MM.1S (cell line): ENCODE data around the gene SLC16A7.

ENCODE experiments used
- DNase-seq: peaks from one replicate; pipeline ENCODE4 v3.0.0-alpha.2; 2015
- H2AFZ ChIP-seq: fragments of 300-600 bp; sonication (generic); 2 replicates; pipeline ENCODE4 v1.6.0; 2016; ENCODE audit warnings: antibody characterized with exemption, low read length
- H3F3A ChIP-seq: fragments of 300-600 bp; sonication (generic); 2 replicates; pipeline ENCODE4 v1.6.1; 2016; ENCODE audit warnings: mild to moderate bottlenecking, antibody characterized with exemption, low read length, moderate library complexity, mixed read lengths; ENCODE audit not compliant: insufficient read depth
- H3K27ac ChIP-seq: fragments of 300-600 bp; sonication (generic); 2 replicates; pipeline ENCODE4 v1.5.1; 2016; ENCODE audit warnings: mild to moderate bottlenecking, low read length
- H3K27me3 ChIP-seq: fragments of 300-600 bp; sonication (generic); replicated peaks from 2 replicates; pipeline ENCODE4 v1.6.0; 2016; ENCODE audit warnings: low read length; ENCODE audit not compliant: insufficient read depth
- H3K36me3 ChIP-seq: fragments of 300-600 bp; sonication (generic); replicated peaks from 2 replicates; pipeline ENCODE4 v1.6.1; 2016; ENCODE audit warnings: mild to moderate bottlenecking, low read length, mixed read lengths; ENCODE audit not compliant: insufficient read depth
- H3K4me1 ChIP-seq: fragments of 300-600 bp; sonication (generic); 2 replicates; pipeline ENCODE4 v1.6.1; 2016; ENCODE audit warnings: low read length, mixed read lengths
- H3K4me2 ChIP-seq: fragments of 300-600 bp; sonication (generic); 2 replicates; pipeline ENCODE4 v1.6.0; 2016; ENCODE audit warnings: low read depth, low read length
- H3K4me3 ChIP-seq: fragments of 300-600 bp; sonication (generic); 2 replicates; pipeline ENCODE4 v1.5.1; 2016; ENCODE audit warnings: low read length, mixed read lengths
- H3K79me2 ChIP-seq: fragments of 300-600 bp; sonication (generic); 2 replicates; pipeline ENCODE4 v1.6.1; 2016; ENCODE audit warnings: mixed run types, low read length, mixed read lengths
- H3K9ac ChIP-seq: fragments of 300-600 bp; sonication (generic); 2 replicates; pipeline ENCODE4 v1.6.1; 2016; ENCODE audit warnings: low read length, mixed read lengths
- H3K9me2 ChIP-seq: fragments of 300-600 bp; sonication (generic); replicated peaks from 2 replicates; pipeline ENCODE4 v1.6.1; 2016; ENCODE audit warnings: mild to moderate bottlenecking, low read length, mixed read lengths; ENCODE audit not compliant: insufficient read depth
- H3K9me3 ChIP-seq: fragments of 300-600 bp; sonication (generic); replicated peaks from 2 replicates; pipeline ENCODE4 v1.6.1; 2016; ENCODE audit warnings: mild to moderate bottlenecking, low read length, mixed read lengths; ENCODE audit not compliant: insufficient read depth
- H4K20me1 ChIP-seq: fragments of 300-600 bp; sonication (generic); 2 replicates; pipeline ENCODE4 v1.6.1; 2016; ENCODE audit warnings: mild to moderate bottlenecking, low read length, moderate library complexity, mixed read lengths; ENCODE audit not compliant: insufficient read depth
- EZH2 ChIP-seq: fragments of 300-600 bp; sonication (generic); optimal IDR thresholded peaks from 2 replicates; pipeline ENCODE3; 2017; ENCODE audit warnings: low read depth, mild to moderate bottlenecking, antibody characterized with exemption, low read length, mixed read lengths
- EZH2phosphoT487 ChIP-seq: fragments of 300-600 bp; sonication (generic); IDR thresholded peaks from 2 replicates; pipeline ENCODE4 v1.6.1; 2018; ENCODE audit warnings: antibody characterized with exemption, low read length
- TF ChIP-seq, protein P1 (sequence below): fragments of 300-600 bp; sonication (generic); IDR thresholded peaks from 2 replicates; pipeline ENCODE4 v1.5.1; 2016; ENCODE audit warnings: antibody characterized with exemption, low read length, mixed read lengths

Gene SLC16A7

DNA sequence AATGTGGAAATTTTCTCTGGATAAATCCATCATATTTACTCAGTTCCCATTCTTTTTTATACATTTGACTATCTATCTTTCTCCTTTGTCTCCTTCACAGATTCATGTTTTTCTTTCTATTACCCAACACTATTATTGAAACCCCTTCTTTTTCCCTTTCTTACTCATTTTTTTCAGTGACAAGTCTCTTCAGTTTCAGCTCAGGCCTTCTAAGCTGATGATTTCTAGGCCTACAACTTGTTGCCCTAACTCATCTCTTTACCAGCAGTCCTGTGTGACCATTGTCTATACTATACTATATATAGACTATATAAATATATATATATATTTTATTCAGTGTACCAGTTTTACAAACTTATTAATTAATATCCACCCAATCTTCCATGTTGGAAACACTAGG is 31.8 kb downstream of the SLC16A7 start:
- Histone ChIP-seq H3K4me2 (no peak overlapping the region), H4K20me1 (no peaks in the 10 kb centered on the region), H3K4me3 (no peak overlapping the region), H3K27ac (no peak overlapping the region), H3K9me2 (no peaks in the 10 kb centered on the region), H3K27me3 (no peaks in the 10 kb centered on the region), H3K9ac (no peak overlapping the region), H3F3A (no peaks in the 10 kb centered on the region), H3K79me2 (no peaks in the 10 kb centered on the region), H3K4me1 (no peaks in the 10 kb centered on the region), H3K36me3 (no peaks in the 10 kb centered on the region), H3K9me3 (no peaks in the 10 kb centered on the region), H2AFZ (no peak overlapping the region)
- TF ChIP-seq EZH2 (no peak), EZH2phosphoT487 (no peak)
- TF ChIP-seq, protein P1, sequence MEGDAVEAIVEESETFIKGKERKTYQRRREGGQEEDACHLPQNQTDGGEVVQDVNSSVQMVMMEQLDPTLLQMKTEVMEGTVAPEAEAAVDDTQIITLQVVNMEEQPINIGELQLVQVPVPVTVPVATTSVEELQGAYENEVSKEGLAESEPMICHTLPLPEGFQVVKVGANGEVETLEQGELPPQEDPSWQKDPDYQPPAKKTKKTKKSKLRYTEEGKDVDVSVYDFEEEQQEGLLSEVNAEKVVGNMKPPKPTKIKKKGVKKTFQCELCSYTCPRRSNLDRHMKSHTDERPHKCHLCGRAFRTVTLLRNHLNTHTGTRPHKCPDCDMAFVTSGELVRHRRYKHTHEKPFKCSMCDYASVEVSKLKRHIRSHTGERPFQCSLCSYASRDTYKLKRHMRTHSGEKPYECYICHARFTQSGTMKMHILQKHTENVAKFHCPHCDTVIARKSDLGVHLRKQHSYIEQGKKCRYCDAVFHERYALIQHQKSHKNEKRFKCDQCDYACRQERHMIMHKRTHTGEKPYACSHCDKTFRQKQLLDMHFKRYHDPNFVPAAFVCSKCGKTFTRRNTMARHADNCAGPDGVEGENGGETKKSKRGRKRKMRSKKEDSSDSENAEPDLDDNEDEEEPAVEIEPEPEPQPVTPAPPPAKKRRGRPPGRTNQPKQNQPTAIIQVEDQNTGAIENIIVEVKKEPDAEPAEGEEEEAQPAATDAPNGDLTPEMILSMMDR = no peak
- DNase-seq = no peak

DNA sequence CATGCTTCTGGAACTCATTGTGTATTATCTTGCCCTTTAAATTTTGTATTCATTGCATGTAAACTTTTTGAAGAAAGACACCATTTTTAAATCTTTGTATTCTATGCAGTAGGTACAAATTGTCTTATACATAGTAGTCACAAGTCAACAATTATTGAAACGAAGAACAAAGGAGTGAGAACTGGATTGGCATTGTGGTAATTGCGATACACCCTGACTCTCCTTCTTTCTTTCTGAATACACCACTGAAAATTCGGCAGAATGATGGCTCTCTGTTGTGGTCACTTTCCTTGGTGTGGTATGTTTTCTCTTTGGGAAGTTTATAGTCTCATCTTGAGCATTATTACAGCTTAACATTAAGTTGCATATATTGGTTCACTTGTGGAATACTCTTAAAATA is 34.1 kb downstream of the SLC16A7 start:
- no peaks in the 10 kb centered on the region for H3K79me2 ChIP-seq

DNA sequence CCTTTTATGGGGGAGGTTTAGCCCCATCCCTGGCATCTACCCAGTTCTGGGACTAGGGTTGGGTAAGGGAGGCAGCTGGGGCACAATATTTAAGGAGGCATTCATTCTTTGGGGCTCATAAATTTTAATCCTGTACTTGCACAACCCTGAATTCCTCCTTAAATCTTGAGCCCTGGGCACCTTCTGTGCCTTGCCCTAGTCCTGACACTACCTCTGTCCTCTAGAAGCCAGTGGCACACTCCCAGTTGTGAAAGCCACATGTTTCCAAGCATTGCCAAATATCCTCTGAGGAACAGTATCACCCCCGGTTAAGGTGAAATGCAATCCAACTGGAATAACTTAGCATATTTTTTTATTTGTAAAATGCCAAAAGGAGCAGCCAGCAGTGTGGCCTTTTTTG is 36.6 kb downstream of the SLC16A7 start:
- H3K4me3 ChIP-seq = no peak overlapping the region
- DNase-seq = no peak
- no peak overlapping the region for H3K4me2 ChIP-seq
- no peaks in the 10 kb centered on the region for H3K27me3 ChIP-seq
- H3K27ac ChIP-seq = no peak overlapping the region
- H3K4me1 ChIP-seq = no peaks in the 10 kb centered on the region
- TF ChIP-seq EZH2 (no peak), EZH2phosphoT487 (no peak)
- TF ChIP-seq, protein P1 = no peak
- H3K9ac ChIP-seq = no peak overlapping the region
- no peaks in the 10 kb centered on the region for H3K79me2 ChIP-seq
- H4K20me1 ChIP-seq = no peaks in the 10 kb centered on the region
- no peak overlapping the region for H2AFZ ChIP-seq
- H3K36me3 ChIP-seq = no peaks in the 10 kb centered on the region
- H3F3A ChIP-seq = no peaks in the 10 kb centered on the region
- H3K9me2 ChIP-seq = no peaks in the 10 kb centered on the region
- H3K9me3 ChIP-seq = no peaks in the 10 kb centered on the region

More for the DNA sequence above, 34.1 kb downstream of the SLC16A7 start:
- DNase-seq = no peak
- Histone ChIP-seq H3K9me3 (no peaks in the 10 kb centered on the region), H3K9ac (no peak overlapping the region), H3K4me3 (no peak overlapping the region), H2AFZ (no peak overlapping the region), H4K20me1 (no peaks in the 10 kb centered on the region), H3K9me2 (no peaks in the 10 kb centered on the region), H3K4me2 (no peak overlapping the region), H3K4me1 (no peaks in the 10 kb centered on the region), H3K36me3 (no peaks in the 10 kb centered on the region), H3K27ac (no peak overlapping the region), H3K27me3 (no peaks in the 10 kb centered on the region), H3F3A (no peaks in the 10 kb centered on the region)
- TF ChIP-seq EZH2phosphoT487 = no peak
- TF ChIP-seq, protein P1 = no peak
- no peak for TF ChIP-seq EZH2
